ENCODE results near the gene SLC25A21. TPM values are rescaled to one million over a fixed set of nuclear protein-coding genes. Genes with fewer than 3 reads are reported as not detected.

The SLC25A21 gene
- total and polyA plus RNA-seq, 2 experiments from 2014 or later: 10.6 to 12.1 TPM

DNA sequence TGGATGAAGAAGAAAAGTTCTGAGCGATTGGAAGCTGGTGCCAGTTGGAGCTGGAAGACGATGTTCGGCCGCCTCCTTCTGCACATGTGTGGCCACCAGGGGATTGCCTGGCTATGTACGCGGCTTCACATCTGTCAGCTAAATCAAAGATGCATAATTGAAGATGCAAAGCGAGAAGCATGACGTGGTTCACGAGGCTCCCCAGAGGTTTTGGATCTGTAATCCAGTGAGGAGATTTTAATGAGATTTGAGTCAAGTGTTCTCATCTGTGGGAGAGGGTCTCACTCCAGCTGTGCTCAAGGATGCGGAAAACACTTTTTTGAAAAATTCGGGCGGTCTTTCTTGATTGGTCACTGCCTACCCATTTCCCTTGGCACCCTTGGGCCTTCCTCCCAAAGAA lies 416.2 kb downstream of the SLC25A21 start:
- Mint-ChIP-seq H3K36me3 (ENCODE audit: low read depth) (peaks cover 6% of the 10 kb centered on the region; the same call in 2 of the 3 replicates), H3K4me1 (peaks cover 9% of the 10 kb centered on the region), H3K27ac (no peak overlapping the region), H3K4me3 (no peak overlapping the region), H3K27me3 (ENCODE audit: insufficient read depth, low read depth, poor library complexity) (no peaks in the 10 kb centered on the region), H3K9me3 (peaks cover 11% of the 10 kb centered on the region)
- Histone ChIP-seq H3K9me2 (ENCODE audit: insufficient read depth) (no peaks in the 10 kb centered on the region), H3K27ac (ENCODE audit: low read depth) (no peak overlapping the region), H3F3A (replicated peaks; ENCODE audit: low read depth) (no peaks in the 10 kb centered on the region), H3K4me3 (no peak overlapping the region), H3K79me2 (replicated peaks; ENCODE audit: insufficient read depth) (no peaks in the 10 kb centered on the region), H4K20me1 (replicated peaks; ENCODE audit: insufficient read depth) (no peaks in the 10 kb centered on the region), H2AFZ (no peak overlapping the region), H3K27me3 (ENCODE audit: insufficient read depth) (no peaks in the 10 kb centered on the region), H3K36me3 (ENCODE audit: insufficient read depth) (no peaks in the 10 kb centered on the region), H3K4me2 (no peak overlapping the region), H3K4me1 (ENCODE audit: insufficient read depth) (peaks cover 5% of the 10 kb centered on the region; the same call in 1 of the 2 replicates)
- ATAC-seq (no peak), DNase-seq (ENCODE audit: low spot score) (no peak)
- TF ChIP-seq ZNF331 (CRISPR knock-in tag; IDR thresholded peaks at IDR 0.05; ENCODE audit: low read depth) (no peak), NANOG (IDR thresholded peaks at IDR 0.05; ENCODE audit: borderline replicate concordance) (no peak), EZH2 (IDR thresholded peaks at IDR 0.05; ENCODE audit: low read depth, unreplicated experiment) (no peak), POLR2AphosphoS5 (IDR thresholded peaks at IDR 0.05; ENCODE audit: low read depth) (no peak), STAT1 (IDR thresholded peaks at IDR 0.05; ENCODE audit: unreplicated experiment) (no peak), JUNB (IDR thresholded peaks at IDR 0.05; ENCODE audit: unreplicated experiment) (no peak)
- TF ChIP-seq, protein P1, sequence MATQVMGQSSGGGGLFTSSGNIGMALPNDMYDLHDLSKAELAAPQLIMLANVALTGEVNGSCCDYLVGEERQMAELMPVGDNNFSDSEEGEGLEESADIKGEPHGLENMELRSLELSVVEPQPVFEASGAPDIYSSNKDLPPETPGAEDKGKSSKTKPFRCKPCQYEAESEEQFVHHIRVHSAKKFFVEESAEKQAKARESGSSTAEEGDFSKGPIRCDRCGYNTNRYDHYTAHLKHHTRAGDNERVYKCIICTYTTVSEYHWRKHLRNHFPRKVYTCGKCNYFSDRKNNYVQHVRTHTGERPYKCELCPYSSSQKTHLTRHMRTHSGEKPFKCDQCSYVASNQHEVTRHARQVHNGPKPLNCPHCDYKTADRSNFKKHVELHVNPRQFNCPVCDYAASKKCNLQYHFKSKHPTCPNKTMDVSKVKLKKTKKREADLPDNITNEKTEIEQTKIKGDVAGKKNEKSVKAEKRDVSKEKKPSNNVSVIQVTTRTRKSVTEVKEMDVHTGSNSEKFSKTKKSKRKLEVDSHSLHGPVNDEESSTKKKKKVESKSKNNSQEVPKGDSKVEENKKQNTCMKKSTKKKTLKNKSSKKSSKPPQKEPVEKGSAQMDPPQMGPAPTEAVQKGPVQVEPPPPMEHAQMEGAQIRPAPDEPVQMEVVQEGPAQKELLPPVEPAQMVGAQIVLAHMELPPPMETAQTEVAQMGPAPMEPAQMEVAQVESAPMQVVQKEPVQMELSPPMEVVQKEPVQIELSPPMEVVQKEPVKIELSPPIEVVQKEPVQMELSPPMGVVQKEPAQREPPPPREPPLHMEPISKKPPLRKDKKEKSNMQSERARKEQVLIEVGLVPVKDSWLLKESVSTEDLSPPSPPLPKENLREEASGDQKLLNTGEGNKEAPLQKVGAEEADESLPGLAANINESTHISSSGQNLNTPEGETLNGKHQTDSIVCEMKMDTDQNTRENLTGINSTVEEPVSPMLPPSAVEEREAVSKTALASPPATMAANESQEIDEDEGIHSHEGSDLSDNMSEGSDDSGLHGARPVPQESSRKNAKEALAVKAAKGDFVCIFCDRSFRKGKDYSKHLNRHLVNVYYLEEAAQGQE (IDR thresholded peaks at IDR 0.05; ENCODE audit: unreplicated experiment): no peak
- TF ChIP-seq, protein P2, sequence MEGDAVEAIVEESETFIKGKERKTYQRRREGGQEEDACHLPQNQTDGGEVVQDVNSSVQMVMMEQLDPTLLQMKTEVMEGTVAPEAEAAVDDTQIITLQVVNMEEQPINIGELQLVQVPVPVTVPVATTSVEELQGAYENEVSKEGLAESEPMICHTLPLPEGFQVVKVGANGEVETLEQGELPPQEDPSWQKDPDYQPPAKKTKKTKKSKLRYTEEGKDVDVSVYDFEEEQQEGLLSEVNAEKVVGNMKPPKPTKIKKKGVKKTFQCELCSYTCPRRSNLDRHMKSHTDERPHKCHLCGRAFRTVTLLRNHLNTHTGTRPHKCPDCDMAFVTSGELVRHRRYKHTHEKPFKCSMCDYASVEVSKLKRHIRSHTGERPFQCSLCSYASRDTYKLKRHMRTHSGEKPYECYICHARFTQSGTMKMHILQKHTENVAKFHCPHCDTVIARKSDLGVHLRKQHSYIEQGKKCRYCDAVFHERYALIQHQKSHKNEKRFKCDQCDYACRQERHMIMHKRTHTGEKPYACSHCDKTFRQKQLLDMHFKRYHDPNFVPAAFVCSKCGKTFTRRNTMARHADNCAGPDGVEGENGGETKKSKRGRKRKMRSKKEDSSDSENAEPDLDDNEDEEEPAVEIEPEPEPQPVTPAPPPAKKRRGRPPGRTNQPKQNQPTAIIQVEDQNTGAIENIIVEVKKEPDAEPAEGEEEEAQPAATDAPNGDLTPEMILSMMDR (conservative IDR thresholded peaks at IDR 0.05; ENCODE audit: low read depth in 2 of 2): no peak
- TF ChIP-seq, protein P3, sequence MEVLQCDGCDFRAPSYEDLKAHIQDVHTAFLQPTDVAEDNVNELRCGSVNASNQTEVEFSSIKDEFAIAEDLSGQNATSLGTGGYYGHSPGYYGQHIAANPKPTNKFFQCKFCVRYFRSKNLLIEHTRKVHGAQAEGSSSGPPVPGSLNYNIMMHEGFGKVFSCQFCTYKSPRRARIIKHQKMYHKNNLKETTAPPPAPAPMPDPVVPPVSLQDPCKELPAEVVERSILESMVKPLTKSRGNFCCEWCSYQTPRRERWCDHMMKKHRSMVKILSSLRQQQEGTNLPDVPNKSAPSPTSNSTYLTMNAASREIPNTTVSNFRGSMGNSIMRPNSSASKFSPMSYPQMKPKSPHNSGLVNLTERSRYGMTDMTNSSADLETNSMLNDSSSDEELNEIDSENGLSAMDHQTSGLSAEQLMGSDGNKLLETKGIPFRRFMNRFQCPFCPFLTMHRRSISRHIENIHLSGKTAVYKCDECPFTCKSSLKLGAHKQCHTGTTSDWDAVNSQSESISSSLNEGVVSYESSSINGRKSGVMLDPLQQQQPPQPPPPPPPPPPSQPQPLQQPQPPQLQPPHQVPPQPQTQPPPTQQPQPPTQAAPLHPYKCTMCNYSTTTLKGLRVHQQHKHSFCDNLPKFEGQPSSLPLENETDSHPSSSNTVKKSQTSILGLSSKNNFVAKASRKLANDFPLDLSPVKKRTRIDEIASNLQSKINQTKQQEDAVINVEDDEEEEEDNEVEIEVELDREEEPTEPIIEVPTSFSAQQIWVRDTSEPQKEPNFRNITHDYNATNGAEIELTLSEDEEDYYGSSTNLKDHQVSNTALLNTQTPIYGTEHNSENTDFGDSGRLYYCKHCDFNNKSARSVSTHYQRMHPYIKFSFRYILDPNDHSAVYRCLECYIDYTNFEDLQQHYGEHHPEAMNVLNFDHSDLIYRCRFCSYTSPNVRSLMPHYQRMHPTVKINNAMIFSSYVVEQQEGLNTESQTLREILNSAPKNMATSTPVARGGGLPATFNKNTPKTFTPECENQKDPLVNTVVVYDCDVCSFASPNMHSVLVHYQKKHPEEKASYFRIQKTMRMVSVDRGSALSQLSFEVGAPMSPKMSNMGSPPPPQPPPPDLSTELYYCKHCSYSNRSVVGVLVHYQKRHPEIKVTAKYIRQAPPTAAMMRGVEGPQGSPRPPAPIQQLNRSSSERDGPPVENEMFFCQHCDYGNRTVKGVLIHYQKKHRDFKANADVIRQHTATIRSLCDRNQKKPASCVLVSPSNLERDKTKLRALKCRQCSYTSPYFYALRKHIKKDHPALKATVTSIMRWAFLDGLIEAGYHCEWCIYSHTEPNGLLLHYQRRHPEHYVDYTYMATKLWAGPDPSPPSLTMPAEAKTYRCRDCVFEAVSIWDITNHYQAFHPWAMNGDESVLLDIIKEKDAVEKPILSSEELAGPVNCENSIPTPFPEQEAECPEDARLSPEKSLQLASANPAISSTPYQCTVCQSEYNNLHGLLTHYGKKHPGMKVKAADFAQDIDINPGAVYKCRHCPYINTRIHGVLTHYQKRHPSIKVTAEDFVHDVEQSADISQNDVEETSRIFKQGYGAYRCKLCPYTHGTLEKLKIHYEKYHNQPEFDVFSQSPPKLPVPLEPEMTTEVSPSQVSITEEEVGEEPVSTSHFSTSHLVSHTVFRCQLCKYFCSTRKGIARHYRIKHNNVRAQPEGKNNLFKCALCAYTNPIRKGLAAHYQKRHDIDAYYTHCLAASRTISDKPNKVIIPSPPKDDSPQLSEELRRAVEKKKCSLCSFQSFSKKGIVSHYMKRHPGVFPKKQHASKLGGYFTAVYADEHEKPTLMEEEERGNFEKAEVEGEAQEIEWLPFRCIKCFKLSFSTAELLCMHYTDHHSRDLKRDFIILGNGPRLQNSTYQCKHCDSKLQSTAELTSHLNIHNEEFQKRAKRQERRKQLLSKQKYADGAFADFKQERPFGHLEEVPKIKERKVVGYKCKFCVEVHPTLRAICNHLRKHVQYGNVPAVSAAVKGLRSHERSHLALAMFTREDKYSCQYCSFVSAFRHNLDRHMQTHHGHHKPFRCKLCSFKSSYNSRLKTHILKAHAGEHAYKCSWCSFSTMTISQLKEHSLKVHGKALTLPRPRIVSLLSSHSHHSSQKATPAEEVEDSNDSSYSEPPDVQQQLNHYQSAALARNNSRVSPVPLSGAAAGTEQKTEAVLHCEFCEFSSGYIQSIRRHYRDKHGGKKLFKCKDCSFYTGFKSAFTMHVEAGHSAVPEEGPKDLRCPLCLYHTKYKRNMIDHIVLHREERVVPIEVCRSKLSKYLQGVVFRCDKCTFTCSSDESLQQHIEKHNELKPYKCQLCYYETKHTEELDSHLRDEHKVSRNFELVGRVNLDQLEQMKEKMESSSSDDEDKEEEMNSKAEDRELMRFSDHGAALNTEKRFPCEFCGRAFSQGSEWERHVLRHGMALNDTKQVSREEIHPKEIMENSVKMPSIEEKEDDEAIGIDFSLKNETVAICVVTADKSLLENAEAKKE (CRISPR knock-in tag; IDR thresholded peaks at IDR 0.05): no peak

All from GM23338 (cell line).